Amniotic epithelial cell (primary cell): ENCODE data around the gene KIF16B.

Source experiments
- DNase-seq: peaks from one replicate; pipeline ENCODE4 v3.0.0-alpha.2; 2010; ENCODE audit warnings: low read depth

KIF16B gene

GRCh38 chr20:16352751-16353416 lies 220.4 kb downstream of the KIF16B start:
- DNase-seq = no peak

GRCh38 chr20:16352321-16352720 lies 220.9 kb downstream of the KIF16B start:
- no peak for DNase-seq

- DNase-seq = no peak
Measured at GRCh38 chr20:16351415-16351814, 221.8 kb downstream of the KIF16B start.

GRCh38 chr20:16350465-16350864 lies 222.8 kb downstream of the KIF16B start:
- peak; percentile 24 for DNase-seq

GRCh38 chr20:16349523-16350260 lies 223.6 kb downstream of the KIF16B start:
- DNase-seq = no peak

GRCh38 chr20:16346956-16347355 lies 226.3 kb downstream of the KIF16B start:
- no peak for DNase-seq

GRCh38 chr20:16337707-16338106 lies 235.5 kb downstream of the KIF16B start:
- DNase-seq = no peak

- DNase-seq = no peak
Measured at GRCh38 chr20:16327606-16328005, 245.6 kb downstream of the KIF16B start.

GRCh38 chr20:16321291-16321690 lies 252.0 kb downstream of the KIF16B start:
- DNase-seq = no peak

GRCh38 chr20:16317445-16318362 lies 255.5 kb downstream of the KIF16B start:
- no peak for DNase-seq

GRCh38 chr20:16316513-16316912 lies 256.7 kb downstream of the KIF16B start:
- no peak for DNase-seq

- no peak for DNase-seq
Measured at GRCh38 chr20:16314748-16315159, 258.5 kb downstream of the KIF16B start.

- no peak for DNase-seq
Measured at GRCh38 chr20:16314320-16314719, 258.9 kb downstream of the KIF16B start.

- no peak for DNase-seq
Measured at GRCh38 chr20:16313917-16314316, 259.3 kb downstream of the KIF16B start.

GRCh38 chr20:16312998-16313397 lies 260.2 kb downstream of the KIF16B start:
- no peak for DNase-seq

- no peak for DNase-seq
Measured at GRCh38 chr20:16311756-16312155, 261.5 kb downstream of the KIF16B start.

GRCh38 chr20:16308754-16309153 lies 264.5 kb downstream of the KIF16B start:
- peak; percentile 4 for DNase-seq

- DNase-seq = no peak
Measured at GRCh38 chr20:16302818-16303217, 270.4 kb downstream of the KIF16B start.

- no peak for DNase-seq
Measured at GRCh38 chr20:16301986-16302385, 271.3 kb downstream of the KIF16B start.

- no peak for DNase-seq
Measured at GRCh38 chr20:16299897-16300296, 273.4 kb downstream of the KIF16B start.

GRCh38 chr20:16296931-16297330 lies 276.3 kb downstream of the KIF16B start:
- no peak for DNase-seq

GRCh38 chr20:16295534-16295933 lies 277.7 kb downstream of the KIF16B start:
- no peak for DNase-seq

- peak; percentile 45 for DNase-seq
Measured at GRCh38 chr20:16293590-16293989, 279.7 kb downstream of the KIF16B start.
